Fibroblast of villous mesenchyme (primary cell): Measurements from ENCODE around the gene ZNF281. TPM values are rescaled to one million over a fixed set of nuclear protein-coding genes. Genes with fewer than 3 reads are reported as not detected.
A peak's percentile ranks its signal among the peaks of the same experiment; 100 is the strongest.

Experiments used
- DNase-seq: peaks from one replicate; pipeline ENCODE4 v3.0.0-alpha.2; 2010; ENCODE audit warnings: low read depth
- H3K4me3 ChIP-seq: 2 replicates; pipeline ENCODE4 v1.5.1; 2011; ENCODE audit warnings: low read depth, mild to moderate bottlenecking, low read length
- total RNA-seq: library from RNA; depleted of rRNA; stranded (reverse); fragments of >200 nt; gene quantifications from 2 replicates; pipeline ENCODE4 v1.2.3, GENCODE V29; 2012
- TF ChIP-seq, protein P1 (sequence below): IDR thresholded peaks from 2 replicates; pipeline ENCODE4 v1.5.1; 2012; ENCODE audit warnings: low read depth, mild to moderate bottlenecking, low read length; ENCODE audit not compliant: insufficient read depth

Gene ZNF281
- total RNA-seq, 1 donor = 48.8 TPM

DNA sequence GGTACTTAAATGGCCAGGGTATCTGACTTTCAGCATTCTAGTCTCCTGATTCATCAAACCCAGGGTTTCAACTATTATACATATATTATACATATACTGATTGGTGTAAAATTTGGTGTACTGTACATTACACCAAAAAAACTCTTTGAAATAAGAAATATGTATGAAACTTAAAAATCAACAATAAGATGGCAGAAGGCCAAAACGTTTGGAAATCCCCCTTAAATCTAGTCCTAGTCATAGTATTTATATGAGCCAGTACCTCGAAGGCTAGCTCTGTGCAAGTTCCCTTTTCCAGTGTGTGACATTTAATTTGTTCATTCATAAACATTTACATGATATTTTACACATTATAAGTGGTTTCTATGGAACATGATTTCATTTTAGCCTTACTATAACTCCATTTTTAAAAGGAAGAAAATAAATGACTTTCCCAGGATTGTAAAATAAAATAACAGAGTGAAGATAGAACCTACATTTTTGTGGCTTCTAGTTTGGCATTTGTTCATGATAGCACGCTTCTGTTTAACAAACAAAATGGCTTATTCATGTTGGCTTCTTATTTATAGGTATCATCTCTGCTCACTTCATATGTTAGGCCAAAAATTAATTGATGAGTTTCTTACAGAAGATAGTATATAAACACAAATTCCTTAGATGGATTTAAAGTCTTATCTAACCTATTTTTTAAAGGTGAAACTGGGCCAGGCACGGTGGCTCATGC lies 18.8 kb upstream of the ZNF281 start:
- no peak overlapping the region for H3K4me3 ChIP-seq
- DNase-seq = peak; percentile 62
- TF ChIP-seq, protein P1, sequence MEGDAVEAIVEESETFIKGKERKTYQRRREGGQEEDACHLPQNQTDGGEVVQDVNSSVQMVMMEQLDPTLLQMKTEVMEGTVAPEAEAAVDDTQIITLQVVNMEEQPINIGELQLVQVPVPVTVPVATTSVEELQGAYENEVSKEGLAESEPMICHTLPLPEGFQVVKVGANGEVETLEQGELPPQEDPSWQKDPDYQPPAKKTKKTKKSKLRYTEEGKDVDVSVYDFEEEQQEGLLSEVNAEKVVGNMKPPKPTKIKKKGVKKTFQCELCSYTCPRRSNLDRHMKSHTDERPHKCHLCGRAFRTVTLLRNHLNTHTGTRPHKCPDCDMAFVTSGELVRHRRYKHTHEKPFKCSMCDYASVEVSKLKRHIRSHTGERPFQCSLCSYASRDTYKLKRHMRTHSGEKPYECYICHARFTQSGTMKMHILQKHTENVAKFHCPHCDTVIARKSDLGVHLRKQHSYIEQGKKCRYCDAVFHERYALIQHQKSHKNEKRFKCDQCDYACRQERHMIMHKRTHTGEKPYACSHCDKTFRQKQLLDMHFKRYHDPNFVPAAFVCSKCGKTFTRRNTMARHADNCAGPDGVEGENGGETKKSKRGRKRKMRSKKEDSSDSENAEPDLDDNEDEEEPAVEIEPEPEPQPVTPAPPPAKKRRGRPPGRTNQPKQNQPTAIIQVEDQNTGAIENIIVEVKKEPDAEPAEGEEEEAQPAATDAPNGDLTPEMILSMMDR = no peak

DNA sequence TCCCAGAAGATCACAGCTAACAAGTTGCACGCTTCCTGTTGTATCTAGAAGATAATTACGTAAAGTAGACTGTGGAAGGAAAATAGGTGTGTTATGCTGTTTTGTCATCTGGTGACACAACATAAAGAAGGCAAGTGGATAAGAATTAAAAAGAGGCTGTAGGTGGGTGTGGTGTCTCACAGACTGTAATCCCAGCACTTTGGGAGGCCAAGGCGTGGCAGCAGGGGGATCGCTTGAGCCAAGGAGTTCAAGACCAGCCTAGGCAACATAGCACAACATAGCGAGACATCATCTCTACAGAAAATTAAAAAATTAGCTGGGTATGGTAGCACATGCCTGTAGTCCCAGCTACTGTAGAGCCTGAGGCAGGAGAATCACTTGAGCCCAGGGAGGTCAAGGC lies 17.9 kb upstream of the ZNF281 start:
- TF ChIP-seq, protein P1 = no peak
- no peak for DNase-seq
- no peak overlapping the region for H3K4me3 ChIP-seq

DNA sequence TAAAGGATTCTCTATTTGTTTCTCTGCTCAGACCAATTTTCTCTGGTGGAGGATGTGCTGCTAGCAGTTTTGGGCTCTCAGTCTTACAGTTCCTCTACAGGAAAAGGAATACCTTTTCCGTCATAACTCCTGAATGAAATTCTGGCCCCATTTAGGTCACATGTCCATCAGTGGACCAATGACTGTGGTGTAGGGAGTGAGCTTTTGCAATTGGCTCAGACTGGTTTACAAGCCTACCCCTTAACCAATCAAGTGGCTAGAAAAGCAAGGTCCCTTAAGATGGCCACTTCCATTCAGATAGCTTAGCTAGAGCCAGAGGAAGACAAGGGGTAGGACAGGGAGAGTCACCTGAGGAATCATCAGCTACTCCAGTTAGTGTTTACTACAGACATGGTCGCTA lies 16.4 kb upstream of the ZNF281 start:
- DNase-seq = no peak
- TF ChIP-seq, protein P1 = no peak
- H3K4me3 ChIP-seq = no peak overlapping the region

DNA sequence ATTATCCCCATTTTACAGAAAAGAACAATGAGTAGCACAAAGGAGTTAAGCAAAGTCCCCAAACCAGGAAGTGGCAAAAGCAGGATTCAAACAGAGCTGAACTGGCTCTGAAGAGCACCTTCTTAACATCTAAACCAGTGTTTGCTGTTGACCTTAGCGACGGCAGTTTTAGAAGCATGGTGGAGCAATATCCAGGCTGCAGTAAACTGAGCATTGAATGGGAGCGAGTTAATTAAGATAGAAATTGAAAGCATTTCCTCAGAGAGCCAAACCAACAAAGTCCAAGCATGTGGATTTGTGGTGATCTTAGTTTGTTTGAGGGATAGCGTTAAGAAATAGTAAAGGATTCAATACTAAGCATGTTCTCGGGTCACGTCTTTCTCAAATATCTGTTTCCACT lies 13.4 kb upstream of the ZNF281 start:
- no peak for DNase-seq
- TF ChIP-seq, protein P1 = no peak
- H3K4me3 ChIP-seq = no peak overlapping the region

DNA sequence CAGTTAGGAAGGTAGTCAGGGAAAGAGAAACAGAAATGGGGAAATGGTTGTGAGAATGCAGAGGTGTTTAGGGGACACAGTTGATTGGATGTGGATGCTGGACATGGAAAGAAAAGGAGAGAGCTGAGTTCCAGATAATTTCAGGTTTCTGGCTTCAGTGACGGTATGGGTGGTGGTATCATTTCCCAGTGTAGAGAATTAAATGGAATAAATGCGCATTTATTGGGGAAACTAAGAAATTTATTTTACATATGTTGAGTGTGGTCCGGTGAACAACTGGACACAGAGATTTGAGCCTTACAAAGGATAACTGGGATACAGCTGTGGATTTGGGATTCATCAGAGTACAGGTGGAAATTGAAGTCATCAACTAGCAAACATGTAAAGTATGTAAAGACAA lies 12.4 kb upstream of the ZNF281 start:
- H3K4me3 ChIP-seq = no peak overlapping the region
- TF ChIP-seq, protein P1 = no peak
- DNase-seq = no peak

DNA sequence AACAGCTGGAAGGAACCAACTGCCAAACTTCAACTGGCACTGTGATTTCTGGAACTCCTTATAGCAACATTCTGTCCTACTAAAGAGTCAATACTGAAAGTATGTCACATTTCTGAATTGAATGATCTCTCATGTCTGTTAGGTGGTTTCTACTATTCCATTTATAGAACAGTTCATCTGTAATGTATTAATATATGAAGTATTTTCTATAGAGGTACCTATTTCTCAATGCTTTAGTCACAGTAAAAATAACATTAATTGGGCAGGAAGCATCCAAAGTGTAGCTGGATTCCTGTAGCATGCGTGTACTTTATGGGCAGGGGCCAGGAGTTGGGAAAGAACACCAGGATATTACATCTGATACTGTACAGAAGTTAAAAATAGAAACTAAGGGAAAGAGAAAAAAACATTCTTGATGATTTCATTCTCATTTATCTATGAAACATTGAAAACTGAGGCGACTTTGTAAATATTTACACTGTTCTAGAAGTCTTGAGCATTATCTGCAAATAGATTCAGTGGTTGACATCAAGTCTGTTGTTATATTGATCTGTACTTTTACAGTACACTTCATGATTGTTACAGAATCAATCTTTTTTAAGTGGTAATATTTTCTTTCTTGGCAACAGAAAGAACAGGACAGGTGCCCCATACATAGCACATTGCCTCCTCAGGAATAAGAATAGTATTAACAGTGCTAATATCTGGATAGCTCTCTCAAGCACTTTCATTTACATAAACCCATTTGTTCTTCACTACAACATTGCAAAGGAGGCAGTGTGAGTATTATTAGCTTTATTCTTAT lies 6.2 kb upstream of the ZNF281 start:
- TF ChIP-seq, protein P1 = no peak
- H3K4me3 ChIP-seq = no peak overlapping the region
- DNase-seq = peak; percentile 98

DNA sequence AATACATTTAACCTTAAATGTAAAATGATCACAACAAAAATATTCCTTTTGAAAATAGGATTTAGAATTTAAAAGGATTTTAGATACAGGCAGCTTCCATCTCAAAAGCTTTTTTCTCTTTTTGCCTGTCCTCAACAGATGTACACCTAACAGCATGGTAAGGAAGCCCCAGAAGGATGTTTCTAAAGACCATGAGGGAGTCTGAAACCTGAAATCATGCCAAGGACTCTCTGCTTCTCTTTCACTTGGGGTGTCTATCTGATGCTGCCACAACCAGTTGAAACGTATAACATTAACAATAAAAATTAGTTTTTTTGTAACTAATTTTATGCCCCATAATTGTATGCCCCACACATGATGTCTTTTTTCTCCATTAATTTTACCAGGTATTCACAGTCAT lies 5.4 kb upstream of the ZNF281 start:
- no peak overlapping the region for H3K4me3 ChIP-seq
- TF ChIP-seq, protein P1 = no peak
- no peak for DNase-seq
